GM21825 (cell line): ENCODE measurements around the gene CCM2.

Source experiments
- ATAC-seq: cut with Tn5 transposase; IDR thresholded peaks from one replicate; pipeline ENCODE4 v1.9.1; 2021; ENCODE audit warnings: mild to moderate bottlenecking, moderate library complexity; ENCODE audit not compliant: unreplicated experiment

Gene CCM2

DNA sequence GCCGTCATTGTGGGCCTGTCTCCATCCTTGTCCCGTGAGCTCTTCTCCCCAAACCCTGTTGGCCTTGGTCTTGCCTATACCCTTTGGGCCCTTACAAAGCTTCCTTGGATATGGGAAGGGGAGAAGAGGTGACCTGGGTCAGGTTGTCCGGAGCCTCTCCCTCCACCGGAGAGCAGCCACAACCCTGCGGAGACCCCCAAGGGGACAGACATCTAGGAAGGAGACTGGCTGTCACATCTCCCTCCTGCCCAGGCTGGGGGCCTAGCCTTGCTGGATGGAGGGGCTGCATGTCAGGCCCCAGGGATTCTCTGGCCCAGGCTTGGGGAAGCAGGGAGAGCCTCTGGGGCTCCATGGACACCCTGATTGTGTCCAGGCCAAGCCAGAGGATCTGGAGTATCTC, 76.9 kb downstream of the CCM2 start:
- ATAC-seq: no peak

DNA sequence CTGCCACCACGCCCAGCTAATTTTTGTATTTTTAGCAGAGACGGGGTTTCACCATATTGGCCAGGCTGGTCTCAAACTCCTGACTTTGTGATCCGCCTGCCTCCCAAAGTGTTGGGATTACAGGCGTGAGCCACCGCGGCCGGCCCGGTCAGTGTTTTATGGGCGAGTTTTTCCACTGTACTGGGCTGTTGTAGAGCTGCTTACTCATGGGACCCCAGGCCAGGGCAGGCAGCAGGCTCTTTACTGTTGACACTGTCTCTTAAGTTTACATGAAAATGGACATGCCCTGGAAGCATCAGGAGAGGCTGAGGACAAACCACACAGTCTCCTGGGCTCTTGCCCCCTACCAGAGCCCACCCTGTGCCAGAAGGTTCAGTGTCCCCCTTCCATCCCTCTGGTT, 77.6 kb downstream of the CCM2 start:
- ATAC-seq: no peak

DNA sequence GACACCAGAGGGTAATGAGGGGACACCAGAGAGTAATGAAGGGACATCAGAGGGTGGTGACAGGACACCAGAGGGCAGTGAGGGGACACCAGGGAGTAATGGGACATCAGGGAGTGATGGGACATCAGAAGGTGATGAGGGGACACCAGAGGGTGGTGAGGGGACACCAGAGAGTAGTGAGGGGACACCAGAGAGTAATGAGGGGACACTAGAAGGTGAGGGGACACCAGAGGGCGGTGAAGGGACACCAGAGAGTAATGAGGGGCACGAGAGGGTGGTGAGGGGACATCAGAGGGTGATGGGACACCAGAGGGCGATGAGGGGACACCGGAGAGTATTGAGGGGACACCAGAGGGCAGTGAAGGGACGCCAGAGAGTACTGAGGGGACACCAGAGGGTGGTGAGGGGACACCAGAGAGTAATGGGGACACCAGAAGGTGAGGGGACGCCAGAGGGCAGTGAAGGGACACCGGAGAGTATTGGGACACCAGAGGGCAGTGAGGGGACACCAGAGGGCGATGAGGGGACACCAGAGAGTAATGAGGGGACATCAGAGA, 78.2 kb downstream of the CCM2 start:
- no peak for ATAC-seq

- ATAC-seq: no peak
Observed at GRCh38 chr7:45080265-45080957, 80.4 kb downstream of the CCM2 start.

DNA sequence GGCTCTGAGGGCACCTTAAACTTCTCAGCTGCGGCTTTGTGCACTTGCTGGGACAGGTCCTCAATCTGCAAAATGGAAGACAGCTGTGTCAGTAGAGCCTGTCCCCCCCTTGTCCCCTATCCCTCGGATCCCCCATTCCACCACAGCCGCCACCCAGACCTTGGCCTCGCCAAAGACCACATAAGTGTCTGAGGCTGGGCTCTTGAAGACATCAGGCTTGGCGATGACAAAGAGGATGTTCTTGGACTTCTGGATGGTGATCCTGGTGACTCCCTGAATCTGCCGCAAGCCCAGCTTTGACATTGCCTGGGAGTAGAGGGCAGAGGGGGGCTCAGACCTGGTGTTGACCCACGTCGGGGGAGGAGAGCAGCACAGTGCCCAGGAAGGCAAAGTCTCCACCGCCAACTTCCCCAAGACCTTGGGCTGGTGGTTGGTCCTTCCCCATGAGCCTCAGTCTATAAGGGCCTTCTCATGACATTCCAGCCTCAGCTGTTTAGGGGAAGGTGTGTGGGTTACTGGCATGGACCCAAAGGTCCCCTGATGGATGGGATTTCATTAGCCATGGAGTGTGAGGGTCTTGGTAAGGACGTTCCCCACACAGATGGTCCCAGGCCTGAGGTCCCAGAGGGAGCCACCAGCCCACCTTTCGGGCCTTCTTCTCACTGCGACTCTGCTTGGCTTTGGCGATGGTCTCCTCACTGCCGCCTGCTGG, 81.1 kb downstream of the CCM2 start:
- ATAC-seq: no peak

GRCh38 chr7:45081670-45081974, 81.6 kb downstream of the CCM2 start:
- no peak for ATAC-seq

- no peak for ATAC-seq
Observed at GRCh38 chr7:45082031-45082830, 82.2 kb downstream of the CCM2 start.

DNA sequence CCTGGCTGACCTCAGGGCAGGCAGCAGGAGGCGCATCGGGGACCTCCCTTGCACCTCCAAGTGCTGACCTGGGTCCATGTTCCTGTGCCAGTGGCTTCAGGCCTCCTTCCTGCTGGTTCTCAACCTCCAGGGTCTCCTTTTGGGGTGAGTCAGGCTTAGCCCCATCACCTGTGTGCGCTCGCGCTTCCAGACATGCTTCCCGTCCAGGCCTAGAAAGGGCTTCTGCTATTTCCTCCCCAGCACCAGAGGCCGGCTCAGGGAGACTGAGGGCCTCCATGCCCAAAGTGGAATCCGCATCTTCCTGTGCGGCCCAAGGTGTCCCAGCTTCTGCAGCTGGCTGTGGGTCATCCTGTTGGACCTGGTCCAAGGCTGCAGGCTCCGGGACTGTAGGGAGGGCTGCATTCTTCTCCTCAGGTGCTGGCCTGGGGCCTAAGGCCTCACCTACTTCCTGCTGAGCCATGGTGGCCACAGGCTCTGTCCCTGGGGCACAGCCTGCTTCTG, 82.9 kb downstream of the CCM2 start:
- no peak for ATAC-seq

DNA sequence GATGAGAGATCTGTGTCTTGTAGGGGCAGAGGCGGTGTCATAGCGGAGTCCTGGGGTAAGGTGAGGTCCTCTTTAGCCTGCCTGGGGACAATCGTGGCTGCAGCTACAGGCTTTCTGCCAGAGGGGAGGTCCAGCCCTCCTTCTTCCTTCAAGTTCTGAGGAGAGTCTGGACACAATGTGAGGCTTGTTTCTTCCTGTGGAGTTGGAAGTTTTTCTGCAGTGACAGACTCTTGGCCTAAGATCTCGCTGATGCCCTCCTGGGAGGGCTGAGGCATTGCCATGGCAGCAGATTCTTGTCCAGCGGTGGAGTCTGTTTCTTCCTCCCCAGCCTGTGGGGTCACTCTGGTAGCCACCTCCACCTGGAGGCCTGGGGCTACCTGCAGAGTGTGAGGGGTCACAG, 84.3 kb downstream of the CCM2 start:
- ATAC-seq: no peak

DNA sequence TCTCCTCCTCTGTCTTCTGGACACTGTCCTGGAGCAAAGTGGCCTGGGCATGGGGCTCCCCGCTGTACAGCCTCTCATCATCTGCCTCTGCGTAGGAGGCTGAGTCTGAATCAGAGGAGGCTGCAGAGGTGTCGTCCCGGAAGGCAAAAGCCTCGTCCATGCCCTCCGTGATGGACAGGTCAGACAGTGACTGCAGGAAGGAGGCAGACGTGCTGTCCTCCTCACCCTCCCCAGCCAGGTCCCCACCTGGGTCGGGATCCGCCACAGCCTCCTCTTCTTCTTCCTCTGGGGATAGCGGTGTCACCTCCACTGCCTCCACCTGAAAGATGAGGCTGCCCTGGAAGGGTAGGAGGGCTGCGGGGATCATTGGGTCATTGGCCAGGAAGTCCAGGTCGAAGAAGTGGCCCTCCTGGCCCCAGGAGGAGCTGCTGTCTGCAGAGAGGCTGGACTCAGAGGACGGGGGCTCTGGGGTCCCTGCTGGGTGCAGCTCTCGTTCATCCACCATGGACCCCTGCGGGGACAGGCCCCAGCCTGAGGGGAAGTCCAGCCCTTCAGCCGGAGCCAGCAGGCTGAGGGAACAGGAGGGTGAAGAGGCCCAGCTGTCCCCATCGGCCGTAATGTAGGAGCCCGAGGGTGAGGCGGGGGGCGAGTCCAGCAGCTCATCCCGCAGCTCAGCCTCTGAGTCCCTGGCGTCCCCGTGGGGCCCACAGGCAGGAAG, 85.1 kb downstream of the CCM2 start:
- no peak for ATAC-seq

GRCh38 chr7:45085619-45086200, 85.7 kb downstream of the CCM2 start:
- ATAC-seq: no peak

- no peak for ATAC-seq
Observed at GRCh38 chr7:45086331-45087065, 86.5 kb downstream of the CCM2 start.

DNA sequence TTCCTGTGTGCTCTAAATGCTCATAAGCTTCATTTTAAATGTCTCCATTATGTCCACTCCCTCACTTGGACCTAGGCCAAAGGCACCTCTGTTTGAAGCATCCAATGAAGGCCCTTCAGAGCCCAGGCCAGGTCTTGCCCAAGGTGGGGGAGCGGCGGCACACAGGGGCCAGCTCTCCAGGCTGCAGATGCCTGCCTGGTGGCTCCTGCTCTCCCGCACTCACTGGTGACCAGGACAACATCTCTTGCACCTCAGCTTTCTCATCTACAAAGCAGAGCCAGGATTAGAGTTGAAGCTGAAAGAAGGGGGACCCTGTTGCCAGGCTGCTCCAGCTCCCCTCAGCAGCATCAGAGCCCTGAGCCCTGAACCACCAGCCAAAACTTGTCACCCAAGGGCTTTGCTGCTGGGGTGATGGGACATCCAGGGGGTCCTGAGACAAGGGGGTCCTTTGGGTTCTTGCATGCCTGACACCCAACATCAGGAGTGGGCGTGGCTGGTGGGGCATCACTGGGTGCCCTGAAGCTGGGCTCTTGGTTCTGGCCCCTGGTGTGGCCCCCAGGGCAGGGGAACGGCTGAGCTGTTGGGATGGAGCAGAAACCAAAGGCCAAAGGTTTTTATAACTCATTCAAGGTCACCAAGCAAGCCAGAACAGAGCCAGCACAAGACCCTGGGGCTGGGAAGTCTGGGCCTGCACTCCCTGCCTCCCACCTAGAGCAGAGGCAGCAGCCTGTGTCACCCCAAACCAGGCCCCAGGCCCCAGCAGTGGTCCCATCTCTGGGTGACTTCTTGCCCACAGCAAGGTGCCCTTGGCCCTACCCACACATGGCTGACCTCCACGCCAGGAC, 87.5 kb downstream of the CCM2 start:
- ATAC-seq: no peak

GRCh38 chr7:45088146-45088701, 88.2 kb downstream of the CCM2 start:
- ATAC-seq: no peak

- no peak for ATAC-seq
Observed at GRCh38 chr7:45088821-45089340, 88.9 kb downstream of the CCM2 start, which contains the start of gene NACAD. NACAD (minus strand) TSS chr7:45088969; CDS start chr7:45088894, 75 bp downstream.

GRCh38 chr7:45089341-45089891, 89.4 kb downstream of the CCM2 start:
- ATAC-seq: no peak

DNA sequence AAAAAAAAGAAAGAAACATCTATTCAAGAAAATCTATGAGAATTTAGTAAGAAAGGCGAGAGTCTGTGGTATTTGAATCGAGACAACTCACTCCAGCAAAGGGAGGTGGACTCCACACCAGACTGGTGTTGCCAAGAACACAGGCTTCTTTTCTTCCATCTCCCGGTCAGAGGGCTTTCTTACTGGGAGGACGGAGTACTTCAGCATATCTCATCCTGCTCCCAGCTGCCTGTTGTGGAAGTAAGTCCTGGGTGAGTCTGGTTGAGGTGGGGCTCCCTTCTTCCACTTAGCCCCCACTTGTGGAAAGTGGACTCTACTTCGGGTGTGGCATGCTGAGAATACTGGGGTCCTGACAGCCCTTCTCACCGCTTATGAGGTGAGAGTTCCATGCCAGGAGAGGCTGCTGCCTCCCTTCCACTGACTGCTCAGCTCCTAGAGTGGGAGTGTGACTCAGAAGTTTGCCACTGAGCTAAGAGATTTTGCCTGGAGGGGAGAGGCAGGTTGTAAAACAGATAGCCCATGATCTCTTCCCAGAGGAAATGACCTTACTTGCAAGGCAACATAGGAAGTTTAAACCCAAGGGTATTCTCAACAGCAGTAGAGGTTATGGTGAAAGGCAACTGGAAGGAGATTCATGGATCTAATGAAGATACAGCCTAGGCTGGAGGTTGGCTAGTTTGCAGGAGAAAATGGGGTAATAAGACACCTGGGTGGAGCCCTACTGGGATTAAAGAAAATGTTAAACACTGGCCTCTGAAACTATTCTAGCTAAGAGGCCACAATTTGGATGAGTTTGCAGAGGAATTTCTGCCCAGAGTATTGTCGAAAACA, 92.3 kb downstream of the CCM2 start:
- ATAC-seq: no peak
